SU-DHL-6 (cell line): Measurements from ENCODE around the gene FAM168B.

ENCODE experiments used
- CTCF ChIP-seq: fragments of 200-600 bp; sonication (generic); IDR thresholded peaks from one replicate; pipeline ENCODE4 v1.5.1; 2017; ENCODE audit warnings: antibody characterized with exemption, mild to moderate bottlenecking, low read length, moderate library complexity; ENCODE audit not compliant: insufficient read depth, poor library complexity, severe bottlenecking
- EZH2phosphoT487 ChIP-seq: fragments of 200-600 bp; sonication (generic), shearing (Covaris generic); conservative IDR thresholded peaks from 2 replicates; pipeline ENCODE4 v1.6.1; 2018; ENCODE audit warnings: mild to moderate bottlenecking, antibody characterized with exemption, low read length, moderate library complexity, mixed read lengths

- TF ChIP-seq CTCF (no peak), EZH2phosphoT487 (no peak)
These were observed 56.4 kb downstream of the FAM168B start for GRCh38 chr2:131036696-131037397.
